HCT116 (cell line): ENCODE data around the gene MCRS1. TPM values are rescaled to one million over a fixed set of nuclear protein-coding genes. Genes with fewer than 3 reads are reported as not detected.

Source experiments
- ATAC-seq: fragments of 200-7000 bp; cut with Tn5 transposase; 2 replicates; pipeline ENCODE4 v1.9.1; 2020; ENCODE audit warnings: mild to moderate bottlenecking, moderate library complexity
- BruUV-seq: library from RNA; stranded (reverse); fragments of 400-500 nt; replicated peaks from 2 replicates; lab custom pipeline; 2021; lab: Mats Ljungman, UMichigan
- CTCF ChIA-PET: fragments of 300-600 bp; sonication (Branson Sonifier 250); formaldehyde crosslinking; loops from one replicate; lab custom pipeline; 2021; ENCODE audit warnings: antibody characterized with exemption; lab: Charles Lee
- POLR2A ChIA-PET: fragments of 300-600, 350-600 bp; sonication (Branson Sonifier 250); formaldehyde crosslinking; loops from one replicate; lab custom pipeline; 2021; ENCODE audit warnings: antibody characterized with exemption; lab: Charles Lee
- RAD21 ChIA-PET, 2 experiments: fragments of 300-600 bp; sonication (Branson Sonifier 250); formaldehyde crosslinking; loops; one replicate each; lab custom pipeline; 2023; ENCODE audit warnings: low total read pairs in 2 of 2; ENCODE audit not compliant: uncharacterized antibody in 2 of 2, unreplicated experiment in 2 of 2, low non-redundant PET in 1 of 2; lab: Charles Lee
- DNase-seq: peaks from one replicate; pipeline ENCODE4 v3.0.0-alpha.2; 2010; ENCODE audit warnings: low read depth, low spot score
- H2AFZ ChIP-seq: fragments of 200-600 bp; shearing (Covaris generic), sonication (generic); 2 replicates; pipeline ENCODE4 v1.6.1; 2017; ENCODE audit warnings: low read depth, mixed run types, mixed read lengths, antibody characterized with exemption, low read length; ENCODE audit not compliant: poor library complexity, severe bottlenecking
- H3K27ac ChIP-seq: 2 replicates; pipeline ENCODE4 v1.5.1; 2012; ENCODE audit warnings: low read depth, low read length
- H3K27me3 ChIP-seq: fragments of 200-600 bp; sonication (generic); 2 replicates; pipeline ENCODE4 v1.6.1; 2016; ENCODE audit warnings: mixed run types, low read length, mixed read lengths; ENCODE audit not compliant: insufficient read depth
- H3K36me3 ChIP-seq, 2 experiments: fragments of 200-500 bp in 1 of 2; fragments of 200-600 bp in 1 of 2; sonication (Bioruptor generic) in 1 of 2; sonication (generic) in 1 of 2; 2 replicates each; pipeline versions ENCODE4 v1.5.1 to v1.6.1; 2014 to 2016; ENCODE audit warnings: low read length in 2 of 2, inconsistent platforms in 1 of 2, mixed read lengths in 1 of 2, mixed run types in 1 of 2; ENCODE audit not compliant: insufficient read depth in 2 of 2, control insufficient read depth in 1 of 2
- H3K4me1 ChIP-seq, 2 experiments: fragments of 200-600 bp in 1 of 2; sonication (generic) in 1 of 2; 2 replicates each; pipeline versions ENCODE4 v1.5.1 to v1.6.1; 2012 to 2017; ENCODE audit warnings: low read length in 2 of 2, inconsistent platforms in 1 of 2, mild to moderate bottlenecking in 1 of 2, mixed read lengths in 1 of 2, mixed run types in 1 of 2, moderate library complexity in 1 of 2; ENCODE audit not compliant: insufficient read depth in 2 of 2, control insufficient read depth in 1 of 2
- H3K4me2 ChIP-seq: fragments of 200-600 bp; sonication (generic); 2 replicates; pipeline ENCODE4 v1.6.1; 2017; ENCODE audit warnings: mixed run types, low read length, mixed read lengths
- H3K4me3 ChIP-seq, 2 experiments: fragments of 200-600 bp in 1 of 2; sonication (generic) in 1 of 2; replicated peaks in 1 of 2; 2 replicates each; pipeline ENCODE4 v1.5.1; 2011 to 2016; ENCODE audit warnings: low read length in 2 of 2, control low read depth in 1 of 2, low read depth in 1 of 2, mild to moderate bottlenecking in 1 of 2, mixed read lengths in 1 of 2, mixed run types in 1 of 2
- H3K79me2 ChIP-seq: fragments of 200-600 bp; sonication (generic); 2 replicates; pipeline ENCODE4 v1.6.1; 2017; ENCODE audit warnings: mild to moderate bottlenecking, mixed run types, low read length, moderate library complexity, mixed read lengths; ENCODE audit not compliant: insufficient read depth
- H3K9ac ChIP-seq: fragments of 200-600 bp; sonication (generic); 2 replicates; pipeline ENCODE4 v1.6.1; 2016; ENCODE audit warnings: low read length, mixed read lengths
- H3K9me2 ChIP-seq: fragments of 200-600 bp; sonication (generic), shearing (Covaris generic); 2 replicates; pipeline ENCODE4 v1.6.1; 2017; ENCODE audit warnings: mixed run types, mild to moderate bottlenecking, moderate library complexity; ENCODE audit not compliant: insufficient read depth
- H3K9me3 ChIP-seq, 2 experiments: fragments of 200-500 bp in 1 of 2; fragments of 200-600 bp in 1 of 2; sonication (Bioruptor generic) in 1 of 2; sonication (generic) in 1 of 2; 2 replicates each; pipeline ENCODE4 v1.6.1; 2014 to 2017; ENCODE audit warnings: low read length in 2 of 2, mixed read lengths in 2 of 2, inconsistent platforms in 1 of 2, low read depth in 1 of 2, mild to moderate bottlenecking in 1 of 2, mixed run types in 1 of 2, moderate library complexity in 1 of 2; ENCODE audit not compliant: control insufficient read depth in 1 of 2, insufficient read depth in 1 of 2
- H4K20me1 ChIP-seq: fragments of 200-600 bp; sonication (generic), shearing (Covaris generic); 2 replicates; pipeline ENCODE4 v1.6.1; 2017; ENCODE audit warnings: mixed run types, mild to moderate bottlenecking, moderate library complexity; ENCODE audit not compliant: insufficient read depth
- ELF1 ChIP-seq: IDR thresholded peaks from 2 replicates; pipeline ENCODE4 v1.6.1; 2012; ENCODE audit warnings: low read depth, borderline replicate concordance
- POLR2A ChIP-seq: IDR thresholded peaks from 2 replicates; pipeline ENCODE4 v1.7.0; 2011; ENCODE audit warnings: borderline replicate concordance; ENCODE audit not compliant: insufficient read depth, insufficient read length; ENCODE audit errors: extremely low read depth
- SRF ChIP-seq: IDR thresholded peaks from 2 replicates; pipeline ENCODE4 v1.6.1; 2012; ENCODE audit warnings: low read depth
- intact Hi-C: fragments of 100-400 bp; cut with micrococcal nuclease; formaldehyde crosslinking; loops from 2 replicates; pipeline ENCODE4 v1.10.0; 2022
- total RNA-seq: library from RNA; stranded (reverse); gene quantifications from one replicate; pipeline ENCODE4 v1.2.1, GENCODE V29; 2021; ENCODE audit not compliant: unreplicated experiment
- TF ChIP-seq, protein P1 (sequence below): IDR thresholded peaks from 2 replicates; pipeline ENCODE4 v1.6.1; 2012
- TF ChIP-seq, protein P2 (sequence below): IDR thresholded peaks from 2 replicates; pipeline ENCODE4 v1.6.1; 2012

MCRS1 gene
- total RNA-seq, 1 experiment from 2014 or later = 91.9 TPM

DNA sequence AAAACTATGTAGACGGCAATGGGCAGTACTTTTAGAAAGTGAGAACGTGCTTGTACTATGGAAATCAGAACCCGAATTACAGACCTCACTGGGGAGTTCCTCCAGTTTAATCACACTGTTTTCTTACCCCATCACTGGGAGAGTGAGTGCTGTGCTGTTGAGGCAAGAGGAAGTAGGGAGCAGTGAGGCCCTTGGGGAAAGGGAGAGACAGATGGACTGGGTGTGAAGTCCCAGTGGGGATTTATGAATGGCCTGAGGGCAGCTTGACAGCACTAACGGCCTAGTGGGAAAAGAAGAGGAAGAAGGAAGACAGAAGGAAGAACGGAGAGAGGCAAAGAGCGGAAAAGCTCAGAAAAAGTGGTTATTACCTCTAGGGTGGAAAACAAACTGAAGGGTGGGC lies 5.7 kb downstream of the MCRS1 start:
- H3K27me3 ChIP-seq = no peaks in the 10 kb centered on the region
- BruUV-seq = no TSS peak
- ChIA-PET RAD21 (no interaction called here), POLR2A (no interaction called here), CTCF (no interaction called here)
- no peaks in the 10 kb centered on the region for H4K20me1 ChIP-seq
- intact Hi-C loops = no loop called here
- TF ChIP-seq POLR2A = no peak
- TF ChIP-seq, protein P1, sequence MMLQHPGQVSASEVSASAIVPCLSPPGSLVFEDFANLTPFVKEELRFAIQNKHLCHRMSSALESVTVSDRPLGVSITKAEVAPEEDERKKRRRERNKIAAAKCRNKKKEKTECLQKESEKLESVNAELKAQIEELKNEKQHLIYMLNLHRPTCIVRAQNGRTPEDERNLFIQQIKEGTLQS = no peak
- no peak for TF ChIP-seq SRF
- TF ChIP-seq ELF1 = no peak
- H2AFZ ChIP-seq = no peak overlapping the region
- H3K36me3 ChIP-seq = peaks cover 18 to 63% of the 10 kb centered on the region in 2 experiments
- ATAC-seq (no peak), DNase-seq (no peak)
- peaks cover 25% of the 10 kb centered on the region for H3K79me2 ChIP-seq
- no peaks in the 10 kb centered on the region for H3K9me3 ChIP-seq
- H3K4me1 ChIP-seq = peaks cover 5 to 9% of the 10 kb centered on the region in 2 experiments; a peak in 3 of 4 replicates
- H3K9me2 ChIP-seq = no peaks in the 10 kb centered on the region
- H3K4me3 ChIP-seq = no peak overlapping the region
- H3K9ac ChIP-seq = no peak overlapping the region
- no peak overlapping the region for H3K4me2 ChIP-seq
- H3K27ac ChIP-seq = no peak overlapping the region

DNA sequence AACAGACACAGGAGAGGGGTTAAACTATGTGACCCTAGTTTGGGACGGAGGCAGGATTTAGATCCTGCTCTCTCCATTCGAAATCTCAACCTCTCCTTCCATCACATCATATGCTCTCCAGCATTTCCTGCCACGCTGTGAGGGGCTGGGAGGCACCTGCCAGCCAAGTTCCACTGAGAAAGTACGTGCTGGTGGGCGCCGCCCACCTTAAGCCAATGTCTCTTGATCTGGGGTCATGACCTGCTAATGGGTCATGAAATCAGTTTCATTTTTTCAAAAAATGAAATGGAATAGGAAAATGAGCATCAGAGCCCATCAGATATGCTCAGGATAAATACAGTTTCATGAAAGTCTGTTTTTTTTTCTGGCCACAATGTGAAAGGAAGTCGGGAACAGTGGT lies 7.2 kb downstream of the MCRS1 start:
- Histone ChIP-seq H3K9ac (no peak overlapping the region), H4K20me1 (no peaks in the 10 kb centered on the region), H3K4me3 (no peak overlapping the region), H3K9me2 (no peaks in the 10 kb centered on the region), H3K79me2 (peaks cover 10% of the 10 kb centered on the region; the same call in 1 of the 2 replicates), H3K27me3 (no peaks in the 10 kb centered on the region), H2AFZ (no peak overlapping the region), H3K36me3 (peaks cover 18 to 60% of the 10 kb centered on the region in 2 experiments), H3K27ac (no peak overlapping the region), H3K4me2 (no peak overlapping the region), H3K9me3 (no peaks in the 10 kb centered on the region), H3K4me1 (no peaks in the 10 kb centered on the region)
- POLR2A ChIA-PET = no interaction called here
- TF ChIP-seq, protein P2, sequence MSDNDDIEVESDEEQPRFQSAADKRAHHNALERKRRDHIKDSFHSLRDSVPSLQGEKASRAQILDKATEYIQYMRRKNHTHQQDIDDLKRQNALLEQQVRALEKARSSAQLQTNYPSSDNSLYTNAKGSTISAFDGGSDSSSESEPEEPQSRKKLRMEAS = no peak
- no TSS peak for BruUV-seq
- no peak for DNase-seq
- RAD21 ChIA-PET = no interaction called here
- intact Hi-C loops = no loop called here
- no peak for ATAC-seq
- CTCF ChIA-PET = interaction anchor here (1.3 kb wide), 1 partner anchor 201 kb away, joined by 5 read pairs; no protein-coding TSS in a partner anchor
